Hematopoietic multipotent progenitor cell treated with erythropoietin and hydrocortisone succinate and interleukin-3 and kit ligand, for 8 days (in vitro differentiated cells): ENCODE data around the gene GRIN1.
A peak's percentile ranks its signal among the peaks of the same experiment; 100 is the strongest.
"Not testable (repeated sequence)": the region's sequence is repeated elsewhere in the genome, so short reads cannot be mapped to it uniquely, and the experiment has no call there.

Experiments used
- DNase-seq: peaks from one replicate; pipeline ENCODE4 v3.0.0-alpha.2; 2015

The GRIN1 gene

DNA sequence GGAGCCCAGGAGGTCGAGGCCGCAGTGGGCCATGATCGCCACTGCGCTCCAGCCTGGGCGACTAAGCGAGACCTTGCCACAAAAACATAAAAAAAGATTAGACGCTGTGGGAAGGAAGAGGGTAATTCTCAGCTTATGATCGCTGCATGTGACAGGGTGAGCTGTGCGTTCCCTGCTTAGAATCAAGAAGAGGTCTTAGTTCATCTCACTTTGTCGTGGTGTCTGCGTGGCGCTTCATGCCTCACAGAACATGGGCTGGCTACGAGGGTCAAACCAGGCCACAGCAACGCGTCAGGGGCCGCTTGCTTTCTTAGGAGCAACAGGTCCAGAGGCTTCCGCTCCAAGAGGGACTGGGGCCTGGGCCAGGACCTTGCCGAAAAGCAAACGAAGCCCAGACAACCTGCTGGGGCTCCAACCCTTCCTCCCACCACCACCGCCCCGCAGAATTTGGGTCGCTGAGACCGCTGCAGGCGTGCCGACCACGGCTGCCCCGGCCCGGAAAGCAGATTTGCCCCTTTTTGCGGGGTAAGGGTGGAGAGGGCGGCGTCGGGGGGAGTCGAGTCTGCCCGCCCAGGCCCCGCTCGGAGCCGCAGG lies 10.0 kb upstream of the GRIN1 start:
- DNase-seq = peak; percentile 50

DNA sequence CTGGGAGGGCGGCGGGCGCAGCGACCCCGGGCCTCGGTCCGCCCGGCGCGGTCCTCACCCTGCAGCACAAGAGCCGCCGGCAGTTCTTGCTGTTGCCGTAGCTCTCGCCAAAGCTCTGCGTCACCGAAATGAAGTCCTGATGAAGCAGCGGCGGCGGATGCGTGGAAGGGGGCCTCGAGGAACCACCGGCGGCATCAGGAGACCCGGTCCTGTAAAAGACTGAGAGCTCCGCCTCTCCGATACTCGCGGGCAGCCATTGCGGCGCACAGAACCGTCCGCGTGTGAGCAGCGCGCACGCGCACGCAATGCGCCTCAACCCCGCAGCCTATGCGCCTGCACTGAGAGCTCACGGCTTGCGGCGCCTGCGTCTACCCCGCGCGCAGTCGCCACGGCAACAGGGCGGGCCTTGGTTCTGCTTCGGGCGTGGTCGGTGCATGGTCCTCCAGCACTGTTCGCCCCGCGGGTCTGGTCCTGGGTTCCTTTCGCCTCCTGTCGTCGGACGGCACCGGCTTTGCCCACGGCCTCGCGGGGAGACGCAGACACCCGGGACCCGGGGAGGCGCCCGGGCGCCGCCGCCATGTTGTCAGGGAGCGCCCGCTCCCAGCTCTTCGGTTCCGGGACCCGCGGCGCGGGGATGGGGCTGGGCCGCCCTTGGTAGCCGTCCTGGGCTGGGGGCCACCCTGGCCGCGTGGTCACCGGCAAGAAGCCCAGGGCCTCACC lies 9.3 kb upstream of the GRIN1 start:
- peak; percentile 94 for DNase-seq

DNA sequence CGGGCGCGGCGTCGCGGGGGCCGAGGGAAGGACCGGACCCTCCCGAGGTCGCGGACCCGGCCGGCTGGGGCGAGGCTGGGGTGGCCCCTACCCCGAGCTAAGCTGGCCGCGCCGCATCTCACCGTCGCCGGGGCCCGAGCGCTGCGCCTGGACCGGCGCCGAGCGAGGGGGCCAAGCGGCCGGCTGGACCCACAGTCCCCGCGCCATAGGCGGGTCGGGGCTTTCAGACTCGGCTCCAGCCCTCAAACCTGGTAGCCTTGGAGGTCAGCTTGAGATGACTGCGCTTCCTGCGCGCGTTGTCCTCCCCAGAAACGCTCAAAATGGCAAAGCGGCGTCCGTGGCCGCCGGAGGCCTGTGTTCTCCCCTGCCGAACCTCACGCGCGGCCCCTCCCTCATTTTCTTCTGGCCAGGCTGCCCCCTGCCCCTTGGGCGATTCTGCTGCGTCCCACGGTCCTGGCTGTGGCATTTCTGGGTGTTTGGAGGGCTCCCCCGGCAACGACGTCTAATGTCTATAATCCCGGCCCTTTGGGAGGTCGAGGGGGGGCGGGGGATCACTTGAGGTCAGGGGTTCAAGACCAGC lies 8.7 kb upstream of the GRIN1 start:
- DNase-seq = no peak

DNA sequence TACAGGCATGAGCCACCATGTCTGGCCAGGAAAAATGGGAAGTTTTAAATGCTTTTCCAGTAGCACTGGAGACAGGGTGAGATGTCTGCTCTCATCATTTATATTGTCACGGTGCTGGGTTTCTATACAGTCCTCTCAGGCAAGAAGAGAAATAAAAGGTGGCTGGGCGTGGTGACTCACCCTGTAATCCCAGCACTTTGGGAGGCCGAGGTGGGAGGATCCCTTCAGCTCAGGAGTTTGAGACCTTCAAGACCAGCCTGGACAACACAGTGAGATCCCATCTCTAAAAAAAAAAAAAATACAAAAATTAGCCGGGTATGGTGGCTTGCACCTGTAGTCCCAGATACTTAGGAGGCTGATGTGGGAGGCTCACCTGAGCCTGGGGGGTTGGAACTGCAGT lies 4.8 kb upstream of the GRIN1 start:
- DNase-seq = no peak

DNA sequence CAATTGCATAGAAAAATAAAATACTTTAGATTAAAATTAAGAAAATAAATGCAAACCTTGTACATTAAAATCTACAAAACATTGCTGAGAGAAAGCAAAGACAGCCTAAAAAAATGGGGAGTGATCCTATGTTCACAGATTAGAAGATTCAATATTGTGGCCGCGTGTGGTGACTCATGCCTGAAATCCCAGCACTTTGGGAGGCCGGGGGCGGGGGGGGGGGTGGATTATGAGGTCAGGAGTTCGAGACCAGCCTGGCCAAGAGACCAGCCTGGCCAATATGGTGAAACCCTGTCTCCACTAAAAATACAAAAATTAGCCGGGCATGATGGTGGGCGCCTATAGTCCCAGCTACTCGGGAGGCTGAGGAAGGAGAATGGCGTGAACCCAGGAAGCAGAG lies 3.8 kb upstream of the GRIN1 start:
- not testable (repeated sequence) for DNase-seq

DNA sequence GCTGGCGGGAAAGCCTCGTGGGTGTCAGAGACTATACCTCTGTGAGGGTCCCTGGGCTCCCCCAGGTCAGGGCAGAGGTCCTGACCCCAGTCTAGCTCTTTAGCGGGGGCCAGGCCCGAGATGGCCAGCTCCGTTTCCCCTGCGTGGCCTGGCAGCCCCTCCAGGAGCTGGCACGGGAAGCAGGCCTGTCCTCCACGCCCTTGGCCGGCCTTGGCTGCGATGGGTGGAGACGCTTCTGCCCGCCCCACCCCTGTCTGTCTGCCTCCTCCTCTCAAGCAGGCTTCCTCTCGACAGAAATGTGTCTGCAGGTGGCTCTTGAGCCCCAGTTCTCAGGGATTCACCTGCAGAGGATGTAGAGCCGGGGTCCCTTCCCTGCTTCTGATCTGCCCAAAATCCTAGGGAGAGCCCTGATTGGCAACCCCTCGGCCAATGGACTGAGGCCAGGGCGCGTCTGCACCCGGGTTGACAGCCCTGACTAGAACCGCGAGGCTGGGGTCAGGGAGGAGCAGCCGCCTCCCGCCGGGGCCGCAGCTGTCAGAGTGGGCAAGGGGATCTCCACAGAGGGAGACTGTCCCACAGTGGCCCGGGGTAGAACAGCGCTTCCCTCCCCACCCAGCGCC lies 2.6 kb upstream of the GRIN1 start:
- no peak for DNase-seq

DNA sequence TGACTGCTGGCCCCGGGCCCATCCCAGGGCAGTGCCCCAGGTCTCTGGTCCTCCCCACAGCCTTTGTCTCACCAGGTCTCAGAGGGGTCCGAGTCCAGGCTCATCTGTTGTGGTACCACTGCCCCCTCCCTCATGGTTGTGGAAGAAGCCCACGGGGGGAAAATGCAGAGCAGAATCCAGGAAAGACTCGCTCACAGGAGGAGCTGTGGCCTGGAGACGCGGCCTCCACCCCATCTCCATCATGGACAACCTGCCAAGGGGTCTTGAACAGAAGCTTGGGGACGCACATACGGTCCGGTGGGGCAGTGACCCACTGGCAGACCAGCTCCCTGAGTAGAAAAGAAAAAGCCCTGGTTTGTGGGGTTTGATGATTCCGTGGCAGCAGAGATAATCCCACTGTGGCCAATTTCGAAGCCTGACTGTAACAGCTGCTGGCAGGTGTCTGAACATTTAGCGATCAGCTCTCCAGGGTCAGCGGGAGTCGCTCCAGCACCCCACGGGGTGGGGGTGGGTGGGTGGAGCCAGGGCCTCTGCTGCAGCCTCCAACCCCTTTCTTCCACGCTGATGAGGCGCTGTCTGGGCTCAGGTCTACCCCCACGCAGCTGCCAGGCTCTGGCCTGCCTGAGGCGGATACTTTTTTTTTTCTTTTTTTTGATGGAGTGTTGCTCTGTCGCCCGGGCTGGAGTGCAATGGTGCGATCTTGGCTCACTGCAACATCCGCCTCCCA lies 1.9 kb upstream of the GRIN1 start:
- DNase-seq = no peak

DNA sequence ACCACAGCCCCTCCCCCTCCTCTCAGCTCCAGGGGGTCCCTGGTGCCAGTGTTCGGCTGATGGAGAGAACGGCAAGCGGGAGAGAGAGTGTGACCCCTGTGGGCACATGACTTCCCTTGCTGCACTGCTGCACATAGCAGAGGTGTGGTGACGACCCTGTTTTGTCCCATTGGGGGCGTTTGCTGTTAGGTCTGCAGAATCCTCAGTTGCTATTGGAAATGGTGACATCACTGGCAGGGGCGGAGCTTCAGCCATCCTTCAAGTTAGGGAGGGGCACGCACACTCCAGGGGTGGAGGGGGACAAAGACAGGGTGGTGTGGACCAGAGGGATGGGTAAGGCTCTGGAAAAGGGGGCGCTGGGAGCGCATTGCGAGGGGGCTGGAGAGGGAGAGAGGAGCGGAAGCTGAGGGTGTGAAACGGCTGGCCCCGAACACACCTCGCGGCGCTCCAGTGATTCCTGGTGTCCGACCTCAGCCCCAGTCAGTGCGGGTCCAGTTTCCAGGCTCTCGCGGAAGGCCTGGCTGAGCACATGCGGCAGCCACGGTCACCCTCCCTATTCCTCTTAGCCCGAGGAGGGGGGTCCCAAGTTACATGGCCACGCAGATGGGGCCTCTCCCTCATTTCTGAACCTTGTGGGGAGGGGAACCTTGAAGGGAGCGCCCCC lies 764 bp upstream of the GRIN1 start:
- no peak for DNase-seq

DNA sequence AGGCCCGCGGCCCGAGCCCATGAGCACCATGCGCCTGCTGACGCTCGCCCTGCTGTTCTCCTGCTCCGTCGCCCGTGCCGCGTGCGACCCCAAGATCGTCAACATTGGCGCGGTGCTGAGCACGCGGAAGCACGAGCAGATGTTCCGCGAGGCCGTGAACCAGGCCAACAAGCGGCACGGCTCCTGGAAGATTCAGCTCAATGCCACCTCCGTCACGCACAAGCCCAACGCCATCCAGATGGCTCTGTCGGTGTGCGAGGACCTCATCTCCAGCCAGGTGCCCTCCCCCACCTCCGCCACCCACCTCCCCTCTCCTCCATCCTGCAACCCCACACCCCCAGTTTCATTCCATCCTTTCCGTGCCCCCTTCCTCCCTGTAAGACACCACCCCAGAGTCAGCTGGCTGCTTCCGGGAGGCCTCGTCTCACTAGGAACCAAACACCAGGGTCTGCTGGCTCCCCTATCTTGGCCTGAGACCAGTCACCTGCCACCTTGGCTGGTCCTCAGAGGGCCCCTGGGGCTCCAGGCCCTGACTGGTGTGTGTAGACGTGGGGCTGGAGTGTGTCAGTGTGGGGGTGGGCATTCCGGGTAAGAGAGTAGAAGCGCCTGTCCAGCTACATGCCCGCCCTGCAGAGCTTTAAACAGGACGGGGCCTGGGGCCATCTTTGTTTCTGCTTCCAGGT lies 655 bp downstream of the GRIN1 start:
- DNase-seq = no peak

DNA sequence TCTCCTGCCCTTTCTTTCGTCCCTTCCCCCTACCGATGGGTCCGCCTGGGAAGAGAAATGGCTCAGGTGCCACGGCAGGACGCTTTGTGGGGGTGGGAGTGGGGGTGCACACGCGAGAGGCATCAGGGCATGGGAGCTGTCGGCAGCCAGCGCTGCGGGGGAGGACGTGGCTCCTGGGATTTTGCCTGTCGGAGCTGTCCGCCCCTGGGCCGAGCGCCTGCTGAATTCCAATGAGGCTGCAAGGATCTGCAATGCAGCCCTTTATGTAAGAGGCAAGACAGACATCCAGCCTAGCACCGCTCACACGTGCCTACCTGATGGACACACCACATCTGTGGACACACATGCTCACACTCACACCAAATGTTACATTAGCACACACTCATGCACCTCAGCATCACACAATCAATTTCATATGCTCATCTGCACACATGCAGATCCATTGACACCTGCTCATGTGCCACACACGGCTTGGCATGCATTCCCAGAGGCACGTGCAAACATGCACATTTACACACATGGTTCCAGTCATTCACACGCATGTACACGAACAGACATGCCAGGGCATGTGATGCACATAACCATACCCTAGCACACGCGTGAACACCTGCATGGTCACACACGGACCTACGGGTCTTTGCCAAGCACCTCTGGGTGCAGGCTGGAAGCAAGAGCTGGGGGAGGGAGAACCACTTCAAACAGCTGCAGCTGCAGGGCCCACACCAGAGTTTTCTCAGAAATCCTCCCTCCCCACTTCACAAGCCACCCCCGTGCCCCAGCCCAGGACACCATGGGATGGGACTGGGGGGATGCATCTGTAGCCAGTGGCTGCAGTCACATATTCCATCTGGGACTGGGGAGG lies 1.4 kb downstream of the GRIN1 start:
- no peak for DNase-seq

DNA sequence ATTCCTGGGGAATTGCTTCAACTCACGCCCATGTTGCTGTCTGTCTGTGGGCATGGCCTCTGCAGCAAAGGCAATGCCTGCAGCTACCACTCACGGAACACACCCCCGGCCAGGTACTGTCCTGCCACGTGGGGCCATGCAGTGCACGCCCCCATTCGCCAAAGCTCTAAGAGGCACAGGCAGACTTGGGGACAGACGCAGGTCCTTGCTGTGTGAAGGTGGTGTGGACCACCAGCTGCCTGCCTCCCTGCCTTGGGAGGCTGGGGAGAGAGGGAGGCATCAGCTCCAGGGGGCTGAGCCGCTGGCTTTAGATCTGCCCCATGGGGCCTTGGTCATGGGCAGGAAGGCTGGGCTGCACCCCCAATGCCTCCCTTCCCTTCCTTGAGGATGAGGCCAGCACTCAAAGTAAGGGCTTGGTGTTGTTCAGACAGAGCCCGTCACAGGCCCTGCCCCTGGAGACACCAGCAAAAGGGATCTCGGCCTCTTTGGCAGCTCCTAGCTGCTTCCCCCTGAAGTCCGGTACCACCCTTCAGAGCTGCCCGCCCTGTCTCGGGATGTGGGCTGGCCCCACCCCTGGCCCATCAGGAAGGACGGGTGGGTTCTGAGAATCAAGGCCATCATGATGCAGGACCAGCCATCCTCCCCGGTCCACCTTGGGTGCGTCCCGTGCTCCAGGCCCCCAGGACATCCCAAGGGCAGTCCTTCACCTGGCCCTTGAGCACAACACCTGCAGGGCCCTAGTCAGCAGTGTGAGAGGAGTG lies 2.3 kb downstream of the GRIN1 start:
- no peak for DNase-seq

DNA sequence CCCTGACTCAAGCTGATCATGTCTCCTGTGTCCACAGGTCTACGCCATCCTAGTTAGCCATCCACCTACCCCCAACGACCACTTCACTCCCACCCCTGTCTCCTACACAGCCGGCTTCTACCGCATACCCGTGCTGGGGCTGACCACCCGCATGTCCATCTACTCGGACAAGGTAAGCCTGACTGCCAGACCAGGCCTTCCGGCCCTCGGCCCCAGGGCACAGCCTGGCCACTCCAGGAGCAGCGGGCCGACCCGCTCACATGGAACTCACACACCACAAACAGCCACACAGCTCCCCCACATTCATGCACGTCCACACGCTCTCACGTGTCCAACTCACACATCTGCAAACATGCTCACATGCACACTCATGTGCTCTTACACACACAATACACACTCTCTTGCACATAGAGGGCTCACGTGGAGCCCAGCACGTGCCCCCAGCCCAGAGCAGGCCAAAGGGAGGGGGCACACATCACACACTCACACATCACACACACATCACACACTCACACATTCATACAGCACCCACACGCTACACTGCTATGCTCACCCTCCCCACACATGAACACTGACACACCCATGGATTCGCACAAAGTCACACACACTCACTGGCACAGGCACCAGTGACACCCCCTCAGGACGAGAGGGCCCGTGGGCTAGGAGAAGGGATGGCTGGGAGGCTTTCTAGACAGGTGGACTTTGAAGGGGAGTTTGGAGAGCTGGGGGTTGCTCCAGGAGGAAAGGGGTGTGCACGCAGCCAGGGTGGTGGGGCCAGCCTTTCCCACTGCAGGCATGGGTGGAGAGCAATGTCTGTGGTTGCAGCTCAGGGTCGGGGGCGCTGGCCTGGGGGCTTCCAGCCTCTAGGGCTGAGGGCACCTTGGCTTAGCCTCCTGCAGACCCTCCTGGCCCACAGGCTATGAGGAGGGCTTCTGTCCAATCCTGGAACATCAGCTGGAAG lies 3.3 kb downstream of the GRIN1 start:
- no peak for DNase-seq

DNA sequence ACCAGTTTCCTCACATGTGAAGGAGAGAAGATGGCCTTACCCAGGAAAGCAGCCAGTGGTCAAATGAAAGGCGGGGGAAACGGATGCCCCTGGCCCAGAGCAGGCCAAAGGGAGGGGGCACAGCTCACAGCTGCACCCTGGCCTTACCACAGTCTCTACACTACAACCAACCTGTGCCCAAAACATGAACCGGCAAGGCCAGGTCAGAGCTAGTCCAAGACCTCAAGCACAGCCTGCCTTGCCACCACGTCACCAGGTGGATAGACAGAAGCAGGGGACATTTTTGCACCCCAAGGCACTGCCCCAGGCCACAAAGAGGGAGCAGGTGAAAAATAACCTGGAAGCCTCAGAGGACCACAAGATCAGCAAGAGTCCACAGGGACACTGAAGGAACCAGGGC lies 4.5 kb downstream of the GRIN1 start:
- DNase-seq = no peak

DNA sequence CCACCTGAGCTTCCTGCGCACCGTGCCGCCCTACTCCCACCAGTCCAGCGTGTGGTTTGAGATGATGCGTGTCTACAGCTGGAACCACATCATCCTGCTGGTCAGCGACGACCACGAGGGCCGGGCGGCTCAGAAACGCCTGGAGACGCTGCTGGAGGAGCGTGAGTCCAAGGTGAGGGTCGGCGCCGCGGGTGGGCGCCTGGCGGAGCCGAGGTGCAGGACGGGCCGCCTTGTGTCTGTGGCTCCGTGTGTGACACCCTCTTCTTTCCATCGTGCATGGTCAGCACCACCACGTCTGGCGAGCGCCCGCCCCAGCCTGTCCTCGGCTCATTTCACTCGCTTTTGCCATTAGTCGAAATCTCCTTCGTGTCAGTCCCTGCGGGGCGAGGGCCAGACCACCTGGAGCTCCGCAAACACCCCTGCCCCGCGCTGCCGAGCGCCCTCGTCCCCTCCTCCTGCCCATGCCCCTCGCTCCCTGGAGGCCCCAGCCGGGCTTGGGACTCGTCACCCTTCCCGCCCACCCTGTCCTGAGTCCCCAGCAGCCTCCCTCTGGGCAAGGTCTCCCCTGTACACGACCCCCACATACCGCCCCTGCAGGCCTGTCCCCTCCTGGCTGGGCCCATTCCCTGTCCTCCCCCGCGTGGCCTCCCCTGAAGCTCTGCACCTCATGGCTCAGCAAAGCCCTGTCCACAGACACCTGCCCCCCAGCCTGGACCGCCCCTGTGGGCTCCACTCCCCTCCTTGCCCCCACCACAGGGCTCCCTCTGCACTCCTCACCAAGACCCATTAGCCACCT lies 7.0 kb downstream of the GRIN1 start:
- no peak for DNase-seq

DNA sequence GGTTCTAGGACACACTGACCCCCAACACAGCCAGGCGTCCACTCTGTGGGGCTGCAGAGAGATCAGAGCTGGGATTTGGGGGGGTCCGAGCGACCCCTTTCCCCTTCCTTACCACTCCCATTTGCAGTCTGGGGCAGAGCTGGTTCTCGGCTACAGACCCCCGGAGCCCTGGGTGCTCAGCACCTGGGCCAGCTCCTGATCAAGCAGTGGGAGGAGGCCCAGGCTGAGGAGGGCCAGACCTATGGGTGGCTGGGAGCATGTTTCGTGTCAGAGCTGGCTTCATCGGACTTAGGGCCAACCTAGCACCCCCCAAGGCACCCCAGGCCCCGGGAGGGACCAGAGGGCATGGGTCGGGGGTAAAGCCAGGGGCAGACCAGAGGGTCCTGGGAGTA lies 7.6 kb downstream of the GRIN1 start:
- DNase-seq = no peak

DNA sequence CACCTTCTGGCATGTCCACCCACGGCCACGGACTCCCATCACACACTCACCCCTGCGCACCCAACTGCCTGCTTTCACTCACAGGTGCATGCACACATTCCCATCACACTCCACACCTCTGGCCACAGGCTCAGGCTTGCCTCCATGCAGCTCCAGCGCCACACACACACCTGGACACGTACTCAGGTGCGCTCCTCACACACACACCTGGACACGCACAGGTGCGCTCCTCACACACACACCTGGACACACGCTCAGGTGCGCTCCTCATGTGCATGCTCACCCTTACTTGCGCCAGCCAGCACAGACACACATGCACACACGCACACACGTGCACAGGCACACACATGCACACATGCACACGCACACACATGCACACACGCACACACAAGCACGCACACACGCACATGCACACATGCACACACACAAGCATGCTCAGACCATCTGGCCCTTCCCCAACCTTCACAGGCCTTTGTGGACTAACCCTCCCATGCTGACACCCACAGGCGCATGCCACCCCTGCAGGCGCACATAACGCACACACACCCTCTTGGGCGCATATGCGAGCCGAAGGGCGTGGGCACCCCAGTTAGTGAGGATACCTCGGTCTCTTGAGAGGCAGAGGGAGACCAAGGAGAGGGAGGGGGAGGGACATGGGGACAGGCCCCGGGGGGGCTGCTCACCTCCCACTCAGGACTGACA lies 8.3 kb downstream of the GRIN1 start:
- no peak for DNase-seq

DNA sequence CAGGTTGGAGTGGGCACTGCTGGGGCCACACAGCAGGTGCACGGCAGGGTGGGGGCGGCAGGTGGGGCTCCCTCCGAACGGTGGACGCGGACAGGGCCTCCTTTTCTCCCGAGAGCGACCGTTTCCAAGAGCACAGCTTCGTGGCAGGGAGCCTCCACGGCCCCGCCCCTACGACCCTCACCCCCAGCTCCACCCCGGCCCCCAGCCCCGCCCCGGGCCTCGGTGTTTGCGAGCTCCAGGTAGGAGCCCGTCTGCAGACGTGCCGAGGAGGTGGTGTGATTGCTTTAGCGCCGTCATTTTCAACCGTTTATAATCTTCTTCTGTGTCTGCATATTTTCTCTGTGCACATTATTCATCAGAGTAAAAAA lies 8.8 kb downstream of the GRIN1 start:
- DNase-seq = no peak

DNA sequence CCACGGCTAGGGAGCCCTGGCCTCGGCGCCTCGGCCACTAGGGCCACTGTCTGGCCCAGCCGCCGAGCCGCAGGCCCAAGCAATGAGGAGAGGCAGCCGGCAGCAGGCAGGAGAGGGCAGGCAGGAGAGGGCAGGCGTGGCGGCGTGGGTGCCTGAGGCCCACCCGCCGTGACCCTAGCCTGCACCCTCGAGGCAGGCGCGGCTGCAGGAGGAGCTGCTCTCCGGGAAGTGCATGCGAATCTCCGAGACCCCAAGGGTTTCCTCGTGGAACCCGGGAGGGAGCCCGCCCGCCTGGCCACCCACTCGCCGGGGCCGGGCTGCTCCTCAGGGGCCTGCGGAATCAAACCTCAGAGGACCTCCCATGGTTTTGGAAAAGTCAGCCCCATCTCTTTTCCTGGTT lies 9.3 kb downstream of the GRIN1 start:
- DNase-seq = no peak
